ENCODE data around the gene MSLN.

DNA sequence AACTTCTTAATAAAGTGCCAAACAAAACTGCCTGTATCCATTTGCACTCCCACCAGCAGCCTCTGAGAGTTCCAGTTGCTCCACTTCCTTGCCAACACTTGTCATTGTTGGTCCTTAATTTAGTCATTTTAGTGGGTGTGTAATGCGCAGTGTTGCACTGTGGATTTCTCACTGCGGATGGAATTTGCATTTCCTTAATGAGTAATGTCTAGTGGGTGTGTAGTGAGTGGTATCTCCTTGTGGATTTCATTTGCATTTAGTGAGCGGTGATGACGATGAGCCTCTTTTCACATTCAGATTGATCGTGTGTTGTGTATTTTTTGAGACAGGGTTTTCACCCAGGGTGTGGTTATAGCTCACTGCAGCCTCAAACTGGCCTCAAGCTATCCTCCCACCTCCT is 4.1 kb upstream of the MSLN start:
- TF ChIP-seq POLR2A (IDR thresholded peaks at IDR 0.05): no peak
- TF ChIP-seq, protein P1, sequence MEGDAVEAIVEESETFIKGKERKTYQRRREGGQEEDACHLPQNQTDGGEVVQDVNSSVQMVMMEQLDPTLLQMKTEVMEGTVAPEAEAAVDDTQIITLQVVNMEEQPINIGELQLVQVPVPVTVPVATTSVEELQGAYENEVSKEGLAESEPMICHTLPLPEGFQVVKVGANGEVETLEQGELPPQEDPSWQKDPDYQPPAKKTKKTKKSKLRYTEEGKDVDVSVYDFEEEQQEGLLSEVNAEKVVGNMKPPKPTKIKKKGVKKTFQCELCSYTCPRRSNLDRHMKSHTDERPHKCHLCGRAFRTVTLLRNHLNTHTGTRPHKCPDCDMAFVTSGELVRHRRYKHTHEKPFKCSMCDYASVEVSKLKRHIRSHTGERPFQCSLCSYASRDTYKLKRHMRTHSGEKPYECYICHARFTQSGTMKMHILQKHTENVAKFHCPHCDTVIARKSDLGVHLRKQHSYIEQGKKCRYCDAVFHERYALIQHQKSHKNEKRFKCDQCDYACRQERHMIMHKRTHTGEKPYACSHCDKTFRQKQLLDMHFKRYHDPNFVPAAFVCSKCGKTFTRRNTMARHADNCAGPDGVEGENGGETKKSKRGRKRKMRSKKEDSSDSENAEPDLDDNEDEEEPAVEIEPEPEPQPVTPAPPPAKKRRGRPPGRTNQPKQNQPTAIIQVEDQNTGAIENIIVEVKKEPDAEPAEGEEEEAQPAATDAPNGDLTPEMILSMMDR (IDR thresholded peaks at IDR 0.05 in 8 of 11, conservative IDR thresholded peaks at IDR 0.05 in 3 of 11): no peak

Measured in spleen (tissue), 7 donors.